ENCODE results near the gene TMOD1.

DNA sequence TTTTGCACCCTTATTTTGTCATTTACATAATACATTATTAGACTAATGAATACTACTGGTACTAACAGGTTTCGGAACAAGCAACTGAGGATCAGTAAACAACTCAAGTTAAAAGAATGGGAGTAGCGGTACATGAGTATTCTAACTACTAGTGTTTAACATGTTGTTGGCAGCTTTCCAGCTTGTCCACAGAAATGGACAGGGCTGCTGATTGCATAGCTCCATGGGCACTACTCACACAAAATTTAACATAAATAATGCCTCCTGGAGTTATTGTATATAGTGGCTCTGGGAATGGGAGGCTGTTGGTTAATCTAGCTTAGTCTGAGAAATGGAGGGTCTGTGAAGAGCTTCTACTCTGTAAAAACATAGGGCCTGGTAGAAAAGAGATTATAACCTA is 138.9 kb downstream of the TMOD1 start:
- TF ChIP-seq EZH2phosphoT487 (IDR thresholded peaks at IDR 0.05) (no peak), EZH2 (IDR thresholded peaks at IDR 0.05) (no peak)
- TF ChIP-seq, protein P1, sequence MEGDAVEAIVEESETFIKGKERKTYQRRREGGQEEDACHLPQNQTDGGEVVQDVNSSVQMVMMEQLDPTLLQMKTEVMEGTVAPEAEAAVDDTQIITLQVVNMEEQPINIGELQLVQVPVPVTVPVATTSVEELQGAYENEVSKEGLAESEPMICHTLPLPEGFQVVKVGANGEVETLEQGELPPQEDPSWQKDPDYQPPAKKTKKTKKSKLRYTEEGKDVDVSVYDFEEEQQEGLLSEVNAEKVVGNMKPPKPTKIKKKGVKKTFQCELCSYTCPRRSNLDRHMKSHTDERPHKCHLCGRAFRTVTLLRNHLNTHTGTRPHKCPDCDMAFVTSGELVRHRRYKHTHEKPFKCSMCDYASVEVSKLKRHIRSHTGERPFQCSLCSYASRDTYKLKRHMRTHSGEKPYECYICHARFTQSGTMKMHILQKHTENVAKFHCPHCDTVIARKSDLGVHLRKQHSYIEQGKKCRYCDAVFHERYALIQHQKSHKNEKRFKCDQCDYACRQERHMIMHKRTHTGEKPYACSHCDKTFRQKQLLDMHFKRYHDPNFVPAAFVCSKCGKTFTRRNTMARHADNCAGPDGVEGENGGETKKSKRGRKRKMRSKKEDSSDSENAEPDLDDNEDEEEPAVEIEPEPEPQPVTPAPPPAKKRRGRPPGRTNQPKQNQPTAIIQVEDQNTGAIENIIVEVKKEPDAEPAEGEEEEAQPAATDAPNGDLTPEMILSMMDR (IDR thresholded peaks at IDR 0.05) = no peak
